Measurements from ENCODE around the gene JADE2. TPM values are rescaled to one million over a fixed set of nuclear protein-coding genes. Genes with fewer than 3 reads are reported as not detected.
A peak's percentile ranks its signal among the peaks of the same experiment; 100 is the strongest.

Gene JADE2
- total RNA-seq (2021; ENCODE audit: unreplicated experiment) (39.9 TPM), Bru-seq, nascent RNA (percentile 62 among the genes with signal in this experiment), BruChase-seq, experiment 1, labeled RNA remaining after a 6-hour chase (percentile 57 among the genes with signal in this experiment), BruChase-seq, experiment 2, labeled RNA remaining after a 2-hour chase (percentile 66 among the genes with signal in this experiment)
- 21.7 and 23.3 TPM in 2 replicates for polyA plus RNA-seq (2012)
- long read RNA-seq, partial matches to known transcripts = 6 of 34 reads
- long read RNA-seq, other reads (novel, unspliced or antisense) = 28 of 34 reads

DNA sequence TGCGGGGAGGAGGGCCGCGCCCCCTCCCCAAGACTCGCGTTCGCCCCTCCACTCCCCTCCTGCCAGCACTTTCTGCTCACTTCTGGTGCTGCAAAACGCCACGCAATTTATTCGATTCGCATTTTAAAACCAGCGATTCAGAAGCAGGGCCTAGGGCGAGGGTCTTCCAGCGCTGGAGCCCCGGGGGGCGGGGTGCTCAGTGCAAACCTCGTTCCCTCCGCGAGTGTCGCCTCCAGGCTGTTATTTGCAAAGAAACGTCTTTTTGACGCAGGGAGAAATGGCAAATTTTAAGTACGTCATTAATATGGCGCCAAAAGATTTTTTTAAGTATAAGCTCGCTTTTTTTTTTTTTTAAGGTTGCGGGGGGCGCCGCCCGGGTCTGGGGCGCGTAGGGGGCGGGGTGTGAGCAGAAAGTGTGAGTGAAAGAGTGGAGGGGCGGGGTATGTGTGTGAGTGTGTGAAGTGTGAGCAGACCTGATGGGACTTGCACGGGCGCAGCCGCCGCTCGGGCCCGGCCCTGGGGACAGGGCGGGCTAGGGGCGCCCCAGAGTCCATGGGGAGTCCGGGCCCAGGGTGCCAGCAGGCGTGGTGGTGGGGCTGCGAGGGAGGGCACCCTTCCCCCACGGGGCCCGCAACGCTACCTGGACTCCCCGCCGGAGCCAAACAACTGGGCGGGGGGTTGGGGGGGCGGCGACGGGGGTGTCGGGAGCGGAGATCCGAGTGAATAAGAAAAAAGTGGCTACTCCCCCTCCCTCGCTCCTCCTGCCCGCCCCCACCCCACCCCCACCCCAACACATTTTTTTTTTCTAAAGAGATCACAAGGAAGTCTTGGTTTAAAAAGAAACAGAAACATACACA is at the start of gene JADE2:
JADE2 (plus strand) TSS at position 845 of the 857 bp plus-strand sequence. CDS start 10,188 bp downstream, outside the sequence.
- H3K9ac ChIP-seq (ENCODE audit: low read length) = peak within 1 kb of the TSS; percentile 94

More for the DNA sequence above, at the start of gene JADE2:
- Histone ChIP-seq H3K27me3 (ENCODE audit: insufficient read depth, low read length) (no peaks in the 10 kb centered on the region), H3K27ac (ENCODE audit: low read depth, low read length) (peak within 1 kb of the TSS; percentile 100), H4K20me1 (ENCODE audit: insufficient read depth) (no peaks in the 10 kb centered on the region), H3K36me3 (ENCODE audit: control insufficient read depth in 1 of 2, insufficient read depth in 2 of 2, low read length in 2 of 2) (no peaks in the 10 kb centered on the region), H3K4me1 (ENCODE audit: control insufficient read depth in 1 of 2, insufficient read depth in 2 of 2, low read length in 2 of 2) (peaks cover 18 to 28% of the 10 kb centered on the region in 2 experiments), H3K4me2 (ENCODE audit: low read length) (peak within 1 kb of the TSS; percentile 99), H2AFZ (ENCODE audit: low read depth, low read length, poor library complexity, severe bottlenecking) (no peak within 1 kb of the TSS), H3K9me3 (ENCODE audit: control insufficient read depth in 1 of 2, insufficient read depth in 1 of 2, low read depth in 1 of 2, low read length in 2 of 2) (no peaks in the 10 kb centered on the region), H3K9me2 (ENCODE audit: insufficient read depth) (no peaks in the 10 kb centered on the region), H3K4me3 (replicated peaks in 1 of 2; ENCODE audit: low read depth in 1 of 2, low read length in 2 of 2) (peak within 1 kb of the TSS; percentile 83 to 90), H3K79me2 (ENCODE audit: insufficient read depth, low read length) (peaks cover 29% of the 10 kb centered on the region)
- intact Hi-C loops (cut with micrococcal nuclease) = loop anchor here (1.0 to 5.0 kb wide), 3 partner anchors 52 to 154 kb away; partner anchors contain the start of gene UBE2B
- RAD21 ChIA-PET (ENCODE audit: low non-redundant PET in 1 of 2, low total read pairs in 2 of 2, uncharacterized antibody in 2 of 2, unreplicated experiment in 2 of 2) = interaction anchor here in 1 of 2 experiments (0.6 to 1.4 kb wide), 3 partner anchors 8 to 22 kb away, joined by 3 read pairs; no protein-coding TSS in a partner anchor
- BruUV-seq (replicated peaks) = no TSS peak
- DNase-seq (ENCODE audit: low read depth, low spot score) (no peak), ATAC-seq (peak; percentile 13)
- POLR2A ChIA-PET = interaction anchor here (0.9 to 6.8 kb wide), 4 partner anchors 14 to 62 kb away, joined by 3 to 55 read pairs (median 7); no protein-coding TSS in a partner anchor
- CTCF ChIA-PET = interaction anchor here (0.9 to 3.0 kb wide), 3 partner anchors 13 to 222 kb away, joined by 3 to 13 read pairs (median 5); partner anchors contain the start of gene CDKN2AIPNL
- TF ChIP-seq, protein P1, sequence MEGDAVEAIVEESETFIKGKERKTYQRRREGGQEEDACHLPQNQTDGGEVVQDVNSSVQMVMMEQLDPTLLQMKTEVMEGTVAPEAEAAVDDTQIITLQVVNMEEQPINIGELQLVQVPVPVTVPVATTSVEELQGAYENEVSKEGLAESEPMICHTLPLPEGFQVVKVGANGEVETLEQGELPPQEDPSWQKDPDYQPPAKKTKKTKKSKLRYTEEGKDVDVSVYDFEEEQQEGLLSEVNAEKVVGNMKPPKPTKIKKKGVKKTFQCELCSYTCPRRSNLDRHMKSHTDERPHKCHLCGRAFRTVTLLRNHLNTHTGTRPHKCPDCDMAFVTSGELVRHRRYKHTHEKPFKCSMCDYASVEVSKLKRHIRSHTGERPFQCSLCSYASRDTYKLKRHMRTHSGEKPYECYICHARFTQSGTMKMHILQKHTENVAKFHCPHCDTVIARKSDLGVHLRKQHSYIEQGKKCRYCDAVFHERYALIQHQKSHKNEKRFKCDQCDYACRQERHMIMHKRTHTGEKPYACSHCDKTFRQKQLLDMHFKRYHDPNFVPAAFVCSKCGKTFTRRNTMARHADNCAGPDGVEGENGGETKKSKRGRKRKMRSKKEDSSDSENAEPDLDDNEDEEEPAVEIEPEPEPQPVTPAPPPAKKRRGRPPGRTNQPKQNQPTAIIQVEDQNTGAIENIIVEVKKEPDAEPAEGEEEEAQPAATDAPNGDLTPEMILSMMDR (IDR thresholded peaks at IDR 0.05 in 2 of 3, conservative IDR thresholded peaks at IDR 0.05 in 1 of 3; ENCODE audit: borderline replicate concordance in 1 of 3, insufficient read depth in 1 of 3, low read depth in 2 of 3, low read length in 2 of 3) = no peak
- peak; percentile 33; the same call in 1 of the 2 replicates for TF ChIP-seq ZFX (IDR thresholded peaks at IDR 0.05)
- peak; percentile 8 for TF ChIP-seq YY1 (IDR thresholded peaks at IDR 0.05; ENCODE audit: extremely low read depth, insufficient replicate concordance, low read depth, low read length)
- TF ChIP-seq, protein P2, sequence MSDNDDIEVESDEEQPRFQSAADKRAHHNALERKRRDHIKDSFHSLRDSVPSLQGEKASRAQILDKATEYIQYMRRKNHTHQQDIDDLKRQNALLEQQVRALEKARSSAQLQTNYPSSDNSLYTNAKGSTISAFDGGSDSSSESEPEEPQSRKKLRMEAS (IDR thresholded peaks at IDR 0.05) = no peak
- TF ChIP-seq POLR2AphosphoS5 (IDR thresholded peaks at IDR 0.05; ENCODE audit: low read depth, low read length) = peak; percentile 35; the same call in 1 of the 2 replicates
- peak; percentile 12 for TF ChIP-seq POLR2A (IDR thresholded peaks at IDR 0.05; ENCODE audit: borderline replicate concordance, extremely low read depth, insufficient read depth, insufficient read length)
